ENCODE measurements around the gene KRTAP12-3. TPM values are rescaled to one million over a fixed set of nuclear protein-coding genes. Genes with fewer than 3 reads are reported as not detected.

Gene KRTAP12-3
- total and polyA plus RNA-seq, 10 of the 15 experiments (the other 5 are each of a cell fraction or from before 2014, with no cell fraction given): not detected

DNA sequence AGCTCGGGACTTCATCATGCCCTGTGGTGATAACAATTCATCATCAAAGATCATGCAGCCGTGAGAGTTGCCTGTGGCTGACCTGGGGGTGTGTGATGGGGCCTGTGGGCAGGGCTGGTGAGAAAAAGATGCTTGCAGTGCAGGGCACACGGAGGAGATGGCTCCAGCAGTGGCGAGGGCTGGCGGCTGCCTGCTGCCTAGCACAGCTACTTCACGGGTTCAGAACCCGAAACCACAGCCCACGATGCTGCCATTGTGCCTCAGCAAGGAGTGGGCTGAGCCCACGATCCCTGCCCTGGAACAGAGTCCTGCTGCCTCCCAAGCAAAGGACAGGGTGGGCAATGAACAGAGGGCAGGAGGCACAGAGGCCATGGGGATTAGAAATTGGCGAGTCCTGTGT, 31.5 kb upstream of the KRTAP12-3 start:
- CTCF ChIA-PET: no interaction called here
- H3K27me3 ChIP-seq (replicated peaks in 1 of 2; ENCODE audit: control insufficient read depth in 2 of 2, insufficient read depth in 2 of 2, low read length in 1 of 2): no peaks in the 10 kb centered on the region
- WGBS (ENCODE audit: insufficient coverage, insufficient replicate concordance, low lambda C conversion rate, missing lambda C conversion rate): 39% methylated on average over 10 of the region's 10 CpGs
- no peak overlapping the region for H3K4me3 ChIP-seq
- H3K27ac ChIP-seq (ENCODE audit: control insufficient read depth, insufficient read depth): no peak overlapping the region
- intact Hi-C loops (cut with micrococcal nuclease; ENCODE audit: unreplicated experiment) (no loop called here), in situ Hi-C loops (cut with MboI) (no loop called here)
- no peak for FAIRE-seq
- POLR2A ChIA-PET: no interaction called here
- H3K9ac ChIP-seq (ENCODE audit: control insufficient read depth, insufficient read depth, low read length): no peak overlapping the region
- TF ChIP-seq ZNF384 (IDR thresholded peaks at IDR 0.05; ENCODE audit: borderline replicate concordance, low read depth, low read length): no peak
- no peak for TF ChIP-seq EED (IDR thresholded peaks at IDR 0.05; ENCODE audit: low read depth)
- TF ChIP-seq CBFB (IDR thresholded peaks at IDR 0.05; ENCODE audit: low read depth): no peak
- TF ChIP-seq, protein P1, sequence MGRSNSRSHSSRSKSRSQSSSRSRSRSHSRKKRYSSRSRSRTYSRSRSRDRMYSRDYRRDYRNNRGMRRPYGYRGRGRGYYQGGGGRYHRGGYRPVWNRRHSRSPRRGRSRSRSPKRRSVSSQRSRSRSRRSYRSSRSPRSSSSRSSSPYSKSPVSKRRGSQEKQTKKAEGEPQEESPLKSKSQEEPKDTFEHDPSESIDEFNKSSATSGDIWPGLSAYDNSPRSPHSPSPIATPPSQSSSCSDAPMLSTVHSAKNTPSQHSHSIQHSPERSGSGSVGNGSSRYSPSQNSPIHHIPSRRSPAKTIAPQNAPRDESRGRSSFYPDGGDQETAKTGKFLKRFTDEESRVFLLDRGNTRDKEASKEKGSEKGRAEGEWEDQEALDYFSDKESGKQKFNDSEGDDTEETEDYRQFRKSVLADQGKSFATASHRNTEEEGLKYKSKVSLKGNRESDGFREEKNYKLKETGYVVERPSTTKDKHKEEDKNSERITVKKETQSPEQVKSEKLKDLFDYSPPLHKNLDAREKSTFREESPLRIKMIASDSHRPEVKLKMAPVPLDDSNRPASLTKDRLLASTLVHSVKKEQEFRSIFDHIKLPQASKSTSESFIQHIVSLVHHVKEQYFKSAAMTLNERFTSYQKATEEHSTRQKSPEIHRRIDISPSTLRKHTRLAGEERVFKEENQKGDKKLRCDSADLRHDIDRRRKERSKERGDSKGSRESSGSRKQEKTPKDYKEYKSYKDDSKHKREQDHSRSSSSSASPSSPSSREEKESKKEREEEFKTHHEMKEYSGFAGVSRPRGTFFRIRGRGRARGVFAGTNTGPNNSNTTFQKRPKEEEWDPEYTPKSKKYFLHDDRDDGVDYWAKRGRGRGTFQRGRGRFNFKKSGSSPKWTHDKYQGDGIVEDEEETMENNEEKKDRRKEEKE (IDR thresholded peaks at IDR 0.05): no peak
- TF ChIP-seq SP1 (IDR thresholded peaks at IDR 0.05; ENCODE audit: low read depth, low read length): no peak
- TF ChIP-seq, protein P2, sequence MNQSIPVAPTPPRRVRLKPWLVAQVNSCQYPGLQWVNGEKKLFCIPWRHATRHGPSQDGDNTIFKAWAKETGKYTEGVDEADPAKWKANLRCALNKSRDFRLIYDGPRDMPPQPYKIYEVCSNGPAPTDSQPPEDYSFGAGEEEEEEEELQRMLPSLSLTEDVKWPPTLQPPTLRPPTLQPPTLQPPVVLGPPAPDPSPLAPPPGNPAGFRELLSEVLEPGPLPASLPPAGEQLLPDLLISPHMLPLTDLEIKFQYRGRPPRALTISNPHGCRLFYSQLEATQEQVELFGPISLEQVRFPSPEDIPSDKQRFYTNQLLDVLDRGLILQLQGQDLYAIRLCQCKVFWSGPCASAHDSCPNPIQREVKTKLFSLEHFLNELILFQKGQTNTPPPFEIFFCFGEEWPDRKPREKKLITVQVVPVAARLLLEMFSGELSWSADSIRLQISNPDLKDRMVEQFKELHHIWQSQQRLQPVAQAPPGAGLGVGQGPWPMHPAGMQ (IDR thresholded peaks at IDR 0.05; ENCODE audit: borderline replicate concordance): no peak
- no peak overlapping the region for H3K4me2 ChIP-seq (ENCODE audit: control insufficient read depth, insufficient read depth)
- no peaks in the 10 kb centered on the region for H4K20me1 ChIP-seq (ENCODE audit: control insufficient read depth, insufficient read depth)
- no peak overlapping the region for H2AFZ ChIP-seq (ENCODE audit: control insufficient read depth, low read depth, low read length)
- no peak for ATAC-seq
- SMC1A ChIA-PET (ENCODE audit: uncharacterized antibody, unreplicated experiment): no interaction called here
- BruUV-seq (replicated peaks): no TSS peak
- DNase-seq (ENCODE audit: low read depth, low spot score): no peak
- no peaks in the 10 kb centered on the region for H3K36me3 ChIP-seq (ENCODE audit: control insufficient read depth in 2 of 2, insufficient read depth in 2 of 2, low read length in 1 of 2)
- no peaks in the 10 kb centered on the region for H3K4me1 ChIP-seq (ENCODE audit: control insufficient read depth, insufficient read depth, low read length)
- peaks cover 10% of the 10 kb centered on the region; the same call in 1 of the 3 replicates for H3K9me3 ChIP-seq (replicated peaks; ENCODE audit: control insufficient read depth, insufficient read depth, low read length)
- RAD21 ChIA-PET (ENCODE audit: unreplicated experiment): no interaction called here
- no peaks in the 10 kb centered on the region for H3K79me2 ChIP-seq (ENCODE audit: control insufficient read depth, insufficient read depth, low read length)
